SK-N-SH (cell line): ENCODE data around the gene EFHD2. TPM values are rescaled to one million over a fixed set of nuclear protein-coding genes. Genes with fewer than 3 reads are reported as not detected.

Experiments
- CTCF ChIA-PET: fragments of 300-600, 350-600 bp; formaldehyde crosslinking; extraction: SDS; loops from one replicate; lab custom pipeline; 2021; lab: Yijun Ruan, JAX
- POLR2A ChIA-PET: fragments of 350-600 bp; sonication (Branson Sonifier 250); formaldehyde crosslinking; extraction: SDS; loops from one replicate; lab custom pipeline; 2020; ENCODE audit warnings: antibody characterized with exemption, inconsistent platforms; lab: Yijun Ruan, JAX
- DNase-seq: peaks from one replicate; pipeline ENCODE4 v3.0.0; 2012
- H2AFZ ChIP-seq: fragments of 200-600 bp; sonication (generic); 2 replicates; pipeline ENCODE4 v1.8.1; 2016; ENCODE audit warnings: antibody characterized with exemption, mild to moderate bottlenecking, low read depth
- H3F3A ChIP-seq: fragments of 200-600 bp; sonication (generic); replicated peaks from 2 replicates; pipeline ENCODE3; 2016; ENCODE audit warnings: antibody characterized with exemption, mild to moderate bottlenecking; ENCODE audit not compliant: insufficient read depth
- H3K27ac ChIP-seq, 2 experiments: fragments of 200-500 bp in 1 of 2; fragments of 200-600 bp in 1 of 2; sonication (Bioruptor generic) in 1 of 2; sonication (generic), shearing (Covaris generic) in 1 of 2; 2 replicates each; pipeline versions ENCODE4 v1.5.1 to v1.6.1; 2014 to 2016; ENCODE audit warnings: low read depth in 2 of 2, inconsistent platforms in 1 of 2, low read length in 1 of 2, mild to moderate bottlenecking in 1 of 2, mixed read lengths in 1 of 2
- H3K27me3 ChIP-seq: fragments of 200-600 bp; sonication (generic), shearing (Covaris generic); 2 replicates; pipeline ENCODE4 v1.6.1; 2016; ENCODE audit warnings: mixed run types; ENCODE audit not compliant: insufficient read depth
- H3K36me3 ChIP-seq, 2 experiments: fragments of 200-500 bp in 1 of 2; fragments of 200-600 bp in 1 of 2; sonication (Bioruptor generic) in 1 of 2; sonication (generic) in 1 of 2; replicated peaks in 1 of 2; 2 replicates each; pipeline versions ENCODE3 to v1.5.1; 2014 to 2016; ENCODE audit warnings: low read length in 1 of 2, mild to moderate bottlenecking in 1 of 2; ENCODE audit not compliant: insufficient read depth in 2 of 2, control insufficient read depth in 1 of 2
- H3K4me1 ChIP-seq, 2 experiments: fragments of 200-500 bp in 1 of 2; fragments of 200-600 bp in 1 of 2; sonication (Bioruptor generic) in 1 of 2; sonication (generic), shearing (Covaris generic) in 1 of 2; 2 replicates each; pipeline versions ENCODE4 v1.5.1 to v1.6.1; 2014 to 2016; ENCODE audit warnings: low read depth in 1 of 2, low read length in 1 of 2, mixed run types in 1 of 2; ENCODE audit not compliant: insufficient read depth in 2 of 2, control insufficient read depth in 1 of 2
- H3K4me2 ChIP-seq: fragments of 200-600 bp; sonication (generic), shearing (Covaris generic); 2 replicates; pipeline ENCODE4 v1.6.1; 2017; ENCODE audit warnings: mixed run types
- H3K4me3 ChIP-seq, 2 experiments: fragments of 200-500 bp in 1 of 2; fragments of 200-600 bp in 1 of 2; sonication (Bioruptor generic) in 1 of 2; sonication (generic), shearing (Covaris generic) in 1 of 2; 2 replicates each; pipeline versions ENCODE4 v1.5.1 to v1.8.1; 2014 to 2016; ENCODE audit warnings: low read depth in 2 of 2, inconsistent platforms in 1 of 2, low read length in 1 of 2, mild to moderate bottlenecking in 1 of 2, mixed read lengths in 1 of 2, moderate library complexity in 1 of 2
- H3K79me2 ChIP-seq: fragments of 200-600 bp; sonication (generic); 2 replicates; pipeline ENCODE4 v1.8.1; 2017; ENCODE audit warnings: mild to moderate bottlenecking; ENCODE audit not compliant: insufficient read depth
- H3K9ac ChIP-seq: fragments of 200-600 bp; sonication (generic); 2 replicates; pipeline ENCODE4 v1.6.1; 2017; ENCODE audit warnings: mixed run types
- H3K9me2 ChIP-seq: fragments of 200-600 bp; sonication (generic); 2 replicates; pipeline ENCODE4 v1.6.1; 2017; ENCODE audit warnings: mixed run types
- H3K9me3 ChIP-seq: fragments of 200-600 bp; sonication (generic); 2 replicates; pipeline ENCODE4 v1.6.1; 2017; ENCODE audit warnings: mixed run types, mild to moderate bottlenecking, moderate library complexity
- H4K20me1 ChIP-seq: fragments of 200-600 bp; sonication (generic); 2 replicates; pipeline ENCODE4 v1.6.1; 2017; ENCODE audit warnings: mild to moderate bottlenecking, mixed run types; ENCODE audit not compliant: insufficient read depth
- CHD2 ChIP-seq: fragments of 150-350 bp; IDR thresholded peaks from 2 replicates; pipeline ENCODE4 v1.6.1; 2018; ENCODE audit warnings: low read length; ENCODE audit not compliant: partially characterized antibody
- ELF1 ChIP-seq: IDR thresholded peaks from 2 replicates; pipeline ENCODE4 v1.4.0; 2012
- FOXJ3 ChIP-seq: sonication (generic); formaldehyde crosslinking; IDR thresholded peaks from 2 replicates; pipeline ENCODE4 v1.5.1; 2020; ENCODE audit warnings: mild to moderate bottlenecking, missing genetic modification reagents
- FOXM1 ChIP-seq: IDR thresholded peaks from 2 replicates; pipeline ENCODE4 v1.4.0; 2012; ENCODE audit warnings: low read depth, mild to moderate bottlenecking
- GABPA ChIP-seq: IDR thresholded peaks from 2 replicates; pipeline ENCODE4 v1.4.0; 2012; ENCODE audit warnings: low read depth, mild to moderate bottlenecking
- GATA2 ChIP-seq: sonication (generic); formaldehyde crosslinking; IDR thresholded peaks from 2 replicates; pipeline ENCODE4 v1.5.0; 2020; ENCODE audit warnings: mild to moderate bottlenecking, missing genetic modification reagents
- JUND ChIP-seq: IDR thresholded peaks from 2 replicates; pipeline ENCODE4 v1.4.0; 2012
- MEF2A ChIP-seq: IDR thresholded peaks from 2 replicates; pipeline ENCODE4 v1.4.0; 2012; ENCODE audit warnings: low read depth, borderline replicate concordance
- MXI1 ChIP-seq: IDR thresholded peaks from 2 replicates; pipeline ENCODE4 v1.6.1; 2012; ENCODE audit warnings: mild to moderate bottlenecking, low read depth, low read length, improper control_type of control experiment
- NFIC ChIP-seq: IDR thresholded peaks from 2 replicates; pipeline ENCODE4 v1.4.0; 2012; ENCODE audit warnings: borderline replicate concordance
- PBX3 ChIP-seq: IDR thresholded peaks from 2 replicates; pipeline ENCODE4; 2012
- POLR2AphosphoS5 ChIP-seq: IDR thresholded peaks from 2 replicates; pipeline ENCODE4 v1.6.1; 2012; ENCODE audit warnings: low read depth, low read length
- RAD21 ChIP-seq: IDR thresholded peaks from 2 replicates; pipeline ENCODE4 v1.6.1; 2012; ENCODE audit warnings: mild to moderate bottlenecking, low read length
- RCOR1 ChIP-seq: fragments of 150-350 bp; IDR thresholded peaks from 2 replicates; pipeline ENCODE4 v1.6.1; 2017; ENCODE audit warnings: antibody characterized with exemption, low read length
- RFX5 ChIP-seq: IDR thresholded peaks from 2 replicates; pipeline ENCODE4 v1.6.1; 2012; ENCODE audit warnings: mild to moderate bottlenecking, improper control_type of control experiment, low read length
- SIN3A ChIP-seq: IDR thresholded peaks from 2 replicates; pipeline ENCODE4 v1.6.1; 2012; ENCODE audit warnings: low read depth, mild to moderate bottlenecking, low read length, moderate library complexity, borderline replicate concordance
- SMC3 ChIP-seq: IDR thresholded peaks from 2 replicates; pipeline ENCODE4 v1.6.1; 2012; ENCODE audit warnings: low read depth, low read length, improper control_type of control experiment
- TCF12 ChIP-seq: IDR thresholded peaks from 2 replicates; pipeline ENCODE4 v1.4.0; 2012
- TEAD4 ChIP-seq: IDR thresholded peaks from 2 replicates; pipeline ENCODE4 v1.4.0; 2012; ENCODE audit warnings: mild to moderate bottlenecking, borderline replicate concordance; ENCODE audit not compliant: insufficient read depth
- YY1 ChIP-seq: IDR thresholded peaks from 2 replicates; pipeline ENCODE4 v1.4.0; 2012; ENCODE audit warnings: low read depth, mild to moderate bottlenecking
- WGBS: methylation state at CpG from one replicate; pipeline ENCODE4 v1.1.6; 2017; ENCODE audit warnings: low lambda C conversion rate; 5-methylcytosine and 5-hydroxymethylcytosine counted together
- polyA plus RNA-seq, 3 experiments: library from polyadenylated mRNA; depleted of rRNA; stranded (reverse); fragments of >200 nt; gene quantifications; 2 replicates each; pipeline ENCODE4 v1.2.3, GENCODE V29; 2012
- TF ChIP-seq, protein P1 (sequence below): IDR thresholded peaks from 2 replicates; pipeline ENCODE4 v1.4.0; 2012; ENCODE audit warnings: low read depth
- TF ChIP-seq, protein P2 (sequence below): IDR thresholded peaks from 2 replicates; pipeline ENCODE4 v1.4.0; 2012; ENCODE audit warnings: low read depth, borderline replicate concordance
- TF ChIP-seq, protein P3 (sequence below): fragments of 200-600 bp; sonication (generic); IDR thresholded peaks from 2 replicates; pipeline ENCODE4 v1.6.1; 2017; ENCODE audit warnings: antibody characterized with exemption, mild to moderate bottlenecking, moderate library complexity
- TF ChIP-seq, protein P4 (sequence below): fragments of 150-350 bp; IDR thresholded peaks from 2 replicates; pipeline ENCODE4 v1.6.1; 2017; ENCODE audit warnings: antibody characterized with exemption, low read length, low read depth, borderline replicate concordance
- TF ChIP-seq, protein P5 (sequence below): fragments of 150-350 bp; IDR thresholded peaks from 2 replicates; pipeline ENCODE4 v1.6.1; 2016; ENCODE audit warnings: mild to moderate bottlenecking, low read depth, low read length
- TF ChIP-seq, protein P6 (sequence below): IDR thresholded peaks from 2 replicates; pipeline ENCODE4 v1.4.0; 2012; ENCODE audit warnings: low read depth, borderline replicate concordance

EFHD2 gene
- 45.1 and 59.8 TPM in 2 replicates for polyA plus RNA-seq (2012; rRNA removed)
- polyA plus RNA-seq (2012; cell fraction: cytosol; rRNA removed), result 36.4 and 48.6 TPM in 2 replicates
- polyA plus RNA-seq (2012; cell fraction: nucleus; rRNA removed), result 55.1 and 74.5 TPM in 2 replicates

- no peaks in the 10 kb centered on the region for H3K9me2 ChIP-seq
- peaks cover 20% of the 10 kb centered on the region for H3F3A ChIP-seq
- peak within 1 kb of the TSS; percentile 88 for H3K9ac ChIP-seq
- DNase-seq, result peak; percentile 96
- H3K27ac ChIP-seq, result peak within 1 kb of the TSS; percentile 65 to 77; a peak in 3 of 4 replicates
- peaks cover 46% of the 10 kb centered on the region for H3K79me2 ChIP-seq
- no peaks in the 10 kb centered on the region for H3K9me3 ChIP-seq
- peak within 1 kb of the TSS; percentile 85; the same call in 1 of the 2 replicates for H2AFZ ChIP-seq
- H3K27me3 ChIP-seq, result no peaks in the 10 kb centered on the region
- CTCF ChIA-PET, result interaction anchor here (0.6 to 3.7 kb wide), 5 partner anchors 10 to 86 kb away, joined by 3 to 35 read pairs (median 5); no protein-coding TSS in a partner anchor
- WGBS, result 2% methylated on average over 25 of the region's 99 CpGs
- peaks cover 0 to 4% of the 10 kb centered on the region in 2 experiments for H3K36me3 ChIP-seq
- POLR2A ChIA-PET, result no interaction called here
- peaks cover 30 to 36% of the 10 kb centered on the region in 2 experiments; a peak in 3 of 4 replicates for H3K4me1 ChIP-seq
- peak within 1 kb of the TSS; percentile 96 for H3K4me2 ChIP-seq
- peaks cover 28% of the 10 kb centered on the region for H4K20me1 ChIP-seq
- H3K4me3 ChIP-seq, result peak within 1 kb of the TSS; percentile 84 to 92
- TF ChIP-seq RAD21, result no peak
- peak; percentile 46 for TF ChIP-seq MXI1
- TF ChIP-seq FOXM1, result no peak
- TF ChIP-seq, protein P1, sequence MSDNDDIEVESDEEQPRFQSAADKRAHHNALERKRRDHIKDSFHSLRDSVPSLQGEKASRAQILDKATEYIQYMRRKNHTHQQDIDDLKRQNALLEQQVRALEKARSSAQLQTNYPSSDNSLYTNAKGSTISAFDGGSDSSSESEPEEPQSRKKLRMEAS, result no peak
- TF ChIP-seq POLR2AphosphoS5, result peak; percentile 66
- no peak for TF ChIP-seq GABPA
- no peak for TF ChIP-seq PBX3
- no peak for TF ChIP-seq YY1
- TF ChIP-seq, protein P2, sequence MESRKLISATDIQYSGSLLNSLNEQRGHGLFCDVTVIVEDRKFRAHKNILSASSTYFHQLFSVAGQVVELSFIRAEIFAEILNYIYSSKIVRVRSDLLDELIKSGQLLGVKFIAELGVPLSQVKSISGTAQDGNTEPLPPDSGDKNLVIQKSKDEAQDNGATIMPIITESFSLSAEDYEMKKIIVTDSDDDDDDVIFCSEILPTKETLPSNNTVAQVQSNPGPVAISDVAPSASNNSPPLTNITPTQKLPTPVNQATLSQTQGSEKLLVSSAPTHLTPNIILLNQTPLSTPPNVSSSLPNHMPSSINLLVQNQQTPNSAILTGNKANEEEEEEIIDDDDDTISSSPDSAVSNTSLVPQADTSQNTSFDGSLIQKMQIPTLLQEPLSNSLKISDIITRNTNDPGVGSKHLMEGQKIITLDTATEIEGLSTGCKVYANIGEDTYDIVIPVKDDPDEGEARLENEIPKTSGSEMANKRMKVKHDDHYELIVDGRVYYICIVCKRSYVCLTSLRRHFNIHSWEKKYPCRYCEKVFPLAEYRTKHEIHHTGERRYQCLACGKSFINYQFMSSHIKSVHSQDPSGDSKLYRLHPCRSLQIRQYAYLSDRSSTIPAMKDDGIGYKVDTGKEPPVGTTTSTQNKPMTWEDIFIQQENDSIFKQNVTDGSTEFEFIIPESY, result no peak
- TF ChIP-seq TCF12, result no peak
- no peak for TF ChIP-seq NFIC
- TF ChIP-seq, protein P3, sequence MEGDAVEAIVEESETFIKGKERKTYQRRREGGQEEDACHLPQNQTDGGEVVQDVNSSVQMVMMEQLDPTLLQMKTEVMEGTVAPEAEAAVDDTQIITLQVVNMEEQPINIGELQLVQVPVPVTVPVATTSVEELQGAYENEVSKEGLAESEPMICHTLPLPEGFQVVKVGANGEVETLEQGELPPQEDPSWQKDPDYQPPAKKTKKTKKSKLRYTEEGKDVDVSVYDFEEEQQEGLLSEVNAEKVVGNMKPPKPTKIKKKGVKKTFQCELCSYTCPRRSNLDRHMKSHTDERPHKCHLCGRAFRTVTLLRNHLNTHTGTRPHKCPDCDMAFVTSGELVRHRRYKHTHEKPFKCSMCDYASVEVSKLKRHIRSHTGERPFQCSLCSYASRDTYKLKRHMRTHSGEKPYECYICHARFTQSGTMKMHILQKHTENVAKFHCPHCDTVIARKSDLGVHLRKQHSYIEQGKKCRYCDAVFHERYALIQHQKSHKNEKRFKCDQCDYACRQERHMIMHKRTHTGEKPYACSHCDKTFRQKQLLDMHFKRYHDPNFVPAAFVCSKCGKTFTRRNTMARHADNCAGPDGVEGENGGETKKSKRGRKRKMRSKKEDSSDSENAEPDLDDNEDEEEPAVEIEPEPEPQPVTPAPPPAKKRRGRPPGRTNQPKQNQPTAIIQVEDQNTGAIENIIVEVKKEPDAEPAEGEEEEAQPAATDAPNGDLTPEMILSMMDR, result no peak
- no peak for TF ChIP-seq RCOR1
- TF ChIP-seq ELF1, result peak; percentile 71
- TF ChIP-seq TEAD4, result 0 out of 2 replicates have a peak, but pooled peaks have one; percentile 14
- TF ChIP-seq, protein P4, sequence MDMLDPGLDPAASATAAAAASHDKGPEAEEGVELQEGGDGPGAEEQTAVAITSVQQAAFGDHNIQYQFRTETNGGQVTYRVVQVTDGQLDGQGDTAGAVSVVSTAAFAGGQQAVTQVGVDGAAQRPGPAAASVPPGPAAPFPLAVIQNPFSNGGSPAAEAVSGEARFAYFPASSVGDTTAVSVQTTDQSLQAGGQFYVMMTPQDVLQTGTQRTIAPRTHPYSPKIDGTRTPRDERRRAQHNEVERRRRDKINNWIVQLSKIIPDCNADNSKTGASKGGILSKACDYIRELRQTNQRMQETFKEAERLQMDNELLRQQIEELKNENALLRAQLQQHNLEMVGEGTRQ, result no peak
- TF ChIP-seq SIN3A, result peak; percentile 52; the same call in 1 of the 2 replicates
- no peak for TF ChIP-seq GATA2
- TF ChIP-seq, protein P5, sequence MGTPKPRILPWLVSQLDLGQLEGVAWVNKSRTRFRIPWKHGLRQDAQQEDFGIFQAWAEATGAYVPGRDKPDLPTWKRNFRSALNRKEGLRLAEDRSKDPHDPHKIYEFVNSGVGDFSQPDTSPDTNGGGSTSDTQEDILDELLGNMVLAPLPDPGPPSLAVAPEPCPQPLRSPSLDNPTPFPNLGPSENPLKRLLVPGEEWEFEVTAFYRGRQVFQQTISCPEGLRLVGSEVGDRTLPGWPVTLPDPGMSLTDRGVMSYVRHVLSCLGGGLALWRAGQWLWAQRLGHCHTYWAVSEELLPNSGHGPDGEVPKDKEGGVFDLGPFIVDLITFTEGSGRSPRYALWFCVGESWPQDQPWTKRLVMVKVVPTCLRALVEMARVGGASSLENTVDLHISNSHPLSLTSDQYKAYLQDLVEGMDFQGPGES, result no peak
- no peak for TF ChIP-seq MEF2A
- no peak for TF ChIP-seq JUND
- TF ChIP-seq, protein P6, sequence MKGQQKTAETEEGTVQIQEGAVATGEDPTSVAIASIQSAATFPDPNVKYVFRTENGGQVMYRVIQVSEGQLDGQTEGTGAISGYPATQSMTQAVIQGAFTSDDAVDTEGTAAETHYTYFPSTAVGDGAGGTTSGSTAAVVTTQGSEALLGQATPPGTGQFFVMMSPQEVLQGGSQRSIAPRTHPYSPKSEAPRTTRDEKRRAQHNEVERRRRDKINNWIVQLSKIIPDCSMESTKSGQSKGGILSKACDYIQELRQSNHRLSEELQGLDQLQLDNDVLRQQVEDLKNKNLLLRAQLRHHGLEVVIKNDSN, result no peak
- no peak for TF ChIP-seq FOXJ3 (CRISPR knock-in tag)
- TF ChIP-seq RFX5, result no peak
- TF ChIP-seq SMC3, result no peak
- no peak for TF ChIP-seq CHD2
These were observed at the start of gene EFHD2 for GRCh38 chr1:15409388-15410222. Gene EFHD2 (plus strand): TSS chr1:15409888. CDS start chr1:15409972, 84 bp downstream.
